ENCODE measurements around the gene ALAD. TPM values are rescaled to one million over a fixed set of nuclear protein-coding genes. Genes with fewer than 3 reads are reported as not detected.

ALAD gene
- total RNA-seq, 4 donors from 2014 or later: 17.3 to 34.2 (median 17.9) TPM

GRCh38 chr9:113393281-113393680 lies 7.8 kb downstream of the ALAD start:
- peaks cover 0 to 72% of the 10 kb centered on the region in 2 donors for H3K36me3 ChIP-seq
- no peaks in the 10 kb centered on the region for H3K27me3 ChIP-seq
- H3K9me3 ChIP-seq: no peaks in the 10 kb centered on the region
- no peak overlapping the region for H3K27ac ChIP-seq
- TF ChIP-seq CTCF (IDR thresholded peaks at IDR 0.05) (no peak), POLR2AphosphoS5 (IDR thresholded peaks at IDR 0.05) (no peak), EP300 (IDR thresholded peaks at IDR 0.05) (no peak), POLR2A (IDR thresholded peaks at IDR 0.05) (no peak)
- no peak overlapping the region for H3K4me3 ChIP-seq
- H3K4me1 ChIP-seq: no peaks in the 10 kb centered on the region
- WGBS, 2 donors (ENCODE audit: low coverage in 1 of 2): no CpG with 5 or more reads among the region's 7 CpGs
- ATAC-seq: no peak

- H3K27ac ChIP-seq: no peak overlapping the region
- no peaks in the 10 kb centered on the region for H3K4me1 ChIP-seq
- H3K36me3 ChIP-seq: peaks cover 0 to 84% of the 10 kb centered on the region in 2 donors
- no peak for ATAC-seq
- no peaks in the 10 kb centered on the region for H3K27me3 ChIP-seq
- no peaks in the 10 kb centered on the region for H3K9me3 ChIP-seq
- no peak for TF ChIP-seq CTCF (IDR thresholded peaks at IDR 0.05)
- no peak overlapping the region for H3K4me3 ChIP-seq
- 100% methylated on average over 2 of the region's 7 CpGs for WGBS, 2 donors (ENCODE audit: low coverage in 1 of 2)
These were observed 9.2 kb downstream of the ALAD start for GRCh38 chr9:113391917-113392316.

- H3K27ac ChIP-seq: no peak overlapping the region
- H3K27me3 ChIP-seq: no peaks in the 10 kb centered on the region
- ATAC-seq: no peak
- H3K9me3 ChIP-seq: no peaks in the 10 kb centered on the region
- no peak overlapping the region for H3K4me3 ChIP-seq
- WGBS, 2 donors (ENCODE audit: low coverage in 1 of 2): 88 to 100% methylated on average over 1 to 4 of the region's 17 CpGs
- peaks cover 0 to 83% of the 10 kb centered on the region in 2 donors for H3K36me3 ChIP-seq
- no peaks in the 10 kb centered on the region for H3K4me1 ChIP-seq
- TF ChIP-seq POLR2A (IDR thresholded peaks at IDR 0.05) (no peak), CTCF (IDR thresholded peaks at IDR 0.05) (no peak), POLR2AphosphoS5 (IDR thresholded peaks at IDR 0.05) (no peak), EP300 (IDR thresholded peaks at IDR 0.05) (no peak)
These were observed 10.7 kb downstream of the ALAD start for GRCh38 chr9:113390192-113390960.

- Histone ChIP-seq H3K9me3 (no peaks in the 10 kb centered on the region), H3K27me3 (no peaks in the 10 kb centered on the region), H3K4me1 (no peaks in the 10 kb centered on the region), H3K27ac (no peak overlapping the region), H3K4me3 (no peak overlapping the region), H3K36me3 (peaks cover 0 to 80% of the 10 kb centered on the region in 2 donors)
- no peak for ATAC-seq
- WGBS, 2 donors (ENCODE audit: low coverage in 1 of 2): 80% methylated on average over 1 of the region's 11 CpGs; no CpG with 5 or more reads in 1 of the 2 donors
- TF ChIP-seq EP300 (IDR thresholded peaks at IDR 0.05): no peak
- no peak for TF ChIP-seq POLR2A (IDR thresholded peaks at IDR 0.05)
- no peak for TF ChIP-seq POLR2AphosphoS5 (IDR thresholded peaks at IDR 0.05)
- no peak for TF ChIP-seq CTCF (IDR thresholded peaks at IDR 0.05)
These were observed 11.6 kb downstream of the ALAD start for GRCh38 chr9:113389451-113389850.

- no peak overlapping the region for H3K4me3 ChIP-seq
- H3K9me3 ChIP-seq: no peaks in the 10 kb centered on the region
- no peaks in the 10 kb centered on the region for H3K4me1 ChIP-seq
- no peaks in the 10 kb centered on the region for H3K27me3 ChIP-seq
- TF ChIP-seq CTCF (IDR thresholded peaks at IDR 0.05) (no peak), POLR2A (IDR thresholded peaks at IDR 0.05) (no peak)
- 97% methylated on average over 6 of the region's 13 CpGs; no CpG with 5 or more reads in 1 of the 2 donors for WGBS, 2 donors (ENCODE audit: low coverage in 1 of 2)
- peaks cover 0 to 75% of the 10 kb centered on the region in 2 donors for H3K36me3 ChIP-seq
- H3K27ac ChIP-seq: no peak overlapping the region
- no peak for ATAC-seq
These were observed 12.3 kb downstream of the ALAD start for GRCh38 chr9:113388833-113389232.

All from gastroesophageal sphincter (tissue), 4 donors.